Keratinocyte (primary cell): ENCODE data around the gene MYRFL.

Source experiments
- EZH2 ChIP-seq: IDR thresholded peaks from one replicate; pipeline ENCODE4 v1.6.1; 2012; ENCODE audit warnings: inconsistent platforms, mild to moderate bottlenecking, low read length, moderate library complexity
- TF ChIP-seq, protein P1 (sequence below), 3 experiments: IDR thresholded peaks in 1 of 3; conservative IDR thresholded peaks in 1 of 3; optimal IDR thresholded peaks in 1 of 3; 2 replicates in 2 of 3; 3 replicates in 1 of 3; pipeline versions ENCODE3 to v1.5.1; 2011; ENCODE audit warnings: low read length in 3 of 3, mild to moderate bottlenecking in 3 of 3, moderate library complexity in 2 of 3, control low read depth in 1 of 3, inconsistent platforms in 1 of 3; ENCODE audit not compliant: insufficient read depth in 2 of 3; ENCODE audit errors: extremely low read depth in 1 of 3

DNA sequence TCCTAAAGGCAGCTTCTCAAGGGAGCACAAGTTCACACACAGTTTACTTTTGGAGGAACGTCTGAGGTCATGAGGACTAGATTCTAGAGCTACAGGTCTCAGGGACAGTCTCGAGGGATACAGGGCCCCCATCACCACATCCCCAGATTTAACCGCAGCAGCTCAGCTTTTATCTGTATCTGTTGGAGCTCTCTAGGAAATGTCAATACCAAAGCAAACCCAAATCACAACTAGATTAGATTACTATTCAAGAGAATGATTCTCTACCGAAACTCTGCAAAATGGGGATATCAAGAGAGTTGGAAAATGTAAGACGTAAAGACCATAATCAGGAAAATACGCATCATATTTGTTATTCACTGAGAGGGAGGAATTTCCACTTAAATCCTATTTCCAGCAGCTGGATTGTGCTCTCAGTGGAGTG lies 4.0 kb upstream of the MYRFL start:
- no peak for TF ChIP-seq EZH2
- TF ChIP-seq, protein P1, sequence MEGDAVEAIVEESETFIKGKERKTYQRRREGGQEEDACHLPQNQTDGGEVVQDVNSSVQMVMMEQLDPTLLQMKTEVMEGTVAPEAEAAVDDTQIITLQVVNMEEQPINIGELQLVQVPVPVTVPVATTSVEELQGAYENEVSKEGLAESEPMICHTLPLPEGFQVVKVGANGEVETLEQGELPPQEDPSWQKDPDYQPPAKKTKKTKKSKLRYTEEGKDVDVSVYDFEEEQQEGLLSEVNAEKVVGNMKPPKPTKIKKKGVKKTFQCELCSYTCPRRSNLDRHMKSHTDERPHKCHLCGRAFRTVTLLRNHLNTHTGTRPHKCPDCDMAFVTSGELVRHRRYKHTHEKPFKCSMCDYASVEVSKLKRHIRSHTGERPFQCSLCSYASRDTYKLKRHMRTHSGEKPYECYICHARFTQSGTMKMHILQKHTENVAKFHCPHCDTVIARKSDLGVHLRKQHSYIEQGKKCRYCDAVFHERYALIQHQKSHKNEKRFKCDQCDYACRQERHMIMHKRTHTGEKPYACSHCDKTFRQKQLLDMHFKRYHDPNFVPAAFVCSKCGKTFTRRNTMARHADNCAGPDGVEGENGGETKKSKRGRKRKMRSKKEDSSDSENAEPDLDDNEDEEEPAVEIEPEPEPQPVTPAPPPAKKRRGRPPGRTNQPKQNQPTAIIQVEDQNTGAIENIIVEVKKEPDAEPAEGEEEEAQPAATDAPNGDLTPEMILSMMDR (optimal IDR thresholded peaks at IDR 0.05 in 1 of 3, IDR thresholded peaks at IDR 0.05 in 1 of 3, conservative IDR thresholded peaks at IDR 0.05 in 1 of 3; ENCODE audit: extremely low read depth in 1 of 3, insufficient read depth in 2 of 3, low read length in 3 of 3) = no peak
